K562 (cell line): Measurements from ENCODE around the gene GTSE1. TPM values are rescaled to one million over a fixed set of nuclear protein-coding genes. Genes with fewer than 3 reads are reported as not detected.

Experiments
- CTCFL ChIP-seq: IDR thresholded peaks from 2 replicates; pipeline ENCODE4 v1.6.1; 2011; ENCODE audit warnings: borderline replicate concordance, low read depth, mild to moderate bottlenecking, moderate library complexity, low read length; ENCODE audit not compliant: insufficient read depth, poor library complexity, severe bottlenecking
- E2F3 ChIP-seq: fragments of 250-450 bp; sonication (Bioruptor Pico); IDR thresholded peaks from 2 replicates; pipeline ENCODE4 v1.4.0; 2020; ENCODE audit warnings: mild to moderate bottlenecking
- HMG20B ChIP-seq: fragments of 250-450 bp; sonication (Bioruptor Pico); IDR thresholded peaks from 2 replicates; pipeline ENCODE4 v1.5.0; 2021; ENCODE audit warnings: mild to moderate bottlenecking
- HOMEZ ChIP-seq: fragments of 250-450 bp; sonication (Bioruptor Pico); IDR thresholded peaks from 2 replicates; pipeline ENCODE4 v1.4.0; 2020; ENCODE audit warnings: mild to moderate bottlenecking, moderate library complexity
- PREB ChIP-seq: sonication (generic); formaldehyde crosslinking; IDR thresholded peaks from 2 replicates; pipeline ENCODE4 v1.8.1; 2023; ENCODE audit warnings: mild to moderate bottlenecking, missing genetic modification reagents
- RBM39 ChIP-seq: fragments of 200-400 bp; formaldehyde crosslinking; optimal IDR thresholded peaks from 2 replicates; pipeline ENCODE3; 2018; ENCODE audit warnings: low read depth, low read length
- RFX1 ChIP-seq: fragments of 450-650 bp; IDR thresholded peaks from 2 replicates; pipeline ENCODE4 v1.6.1; 2016; ENCODE audit warnings: mild to moderate bottlenecking, moderate library complexity
- SIN3B ChIP-seq: fragments of 450-650 bp; IDR thresholded peaks from 2 replicates; pipeline ENCODE4 v1.6.1; 2017; ENCODE audit warnings: low read depth, mild to moderate bottlenecking, moderate library complexity
- SP2 ChIP-seq: IDR thresholded peaks from 2 replicates; pipeline ENCODE4 v1.6.1; 2011; ENCODE audit warnings: mild to moderate bottlenecking, low read depth, low read length, moderate library complexity; ENCODE audit not compliant: poor library complexity, severe bottlenecking; ENCODE audit errors: extremely low read depth
- ZFP36 ChIP-seq: fragments of 150-350 bp; IDR thresholded peaks from 2 replicates; pipeline ENCODE4 v1.6.1; 2018; ENCODE audit warnings: low read length, low read depth; ENCODE audit not compliant: partially characterized antibody
- ZNF217 ChIP-seq: sonication (generic); formaldehyde crosslinking; IDR thresholded peaks from 2 replicates; pipeline ENCODE4 v1.8.0; 2022; ENCODE audit warnings: mild to moderate bottlenecking, missing genetic modification reagents
- ZNF23 ChIP-seq: fragments of 250-450 bp; sonication (Bioruptor Pico); IDR thresholded peaks from 2 replicates; pipeline ENCODE4 v1.4.0; 2020; ENCODE audit warnings: mild to moderate bottlenecking
- ZNF239 ChIP-seq: fragments of 250-450 bp; sonication (Bioruptor Pico); IDR thresholded peaks from 2 replicates; pipeline ENCODE4 v1.4.0; 2020; ENCODE audit warnings: mild to moderate bottlenecking
- polyA plus RNA-seq, 8 experiments: library from polyadenylated mRNA; depleted of rRNA in 4 of 8; stranded (reverse) in 5 of 8; unstranded in 3 of 8; fragments of >200 nt; fragmentation: Nextera tagmentation in 2 of 8; fragmentation: Illumina TruSeq in 1 of 8; extraction: Ambion mirVana in 2 of 8; extraction: Trizol in 1 of 8; gene quantifications; 2 replicates each; pipeline versions ENCODE4 v1.2.1 to v1.2.3, GENCODE V29; 2011 to 2014; ENCODE audit warnings: inconsistent platforms in 1 of 8, missing spikeins in 1 of 8
- total RNA-seq, 7 experiments: library from RNA; depleted of rRNA in 6 of 7; stranded (reverse); fragments of >200 nt in 6 of 7; fragmentation: Illumina TruSeq in 2 of 7; extraction: Trizol in 2 of 7; gene quantifications; 2 replicates each; pipeline versions ENCODE4 v1.2.1 to v1.2.3, GENCODE V29; 2011 to 2021; ENCODE audit warnings: low replicate concordance in 1 of 7
- TF ChIP-seq, protein P1 (sequence below): fragments of 250-450 bp; sonication (Bioruptor Pico); IDR thresholded peaks from 2 replicates; pipeline ENCODE4 v1.6.1; 2021; ENCODE audit warnings: mild to moderate bottlenecking
- TF ChIP-seq, protein P2 (sequence below): sonication (generic); formaldehyde crosslinking; IDR thresholded peaks from 2 replicates; pipeline ENCODE4 v1.8.1; 2023; ENCODE audit warnings: mild to moderate bottlenecking, missing genetic modification reagents
- TF ChIP-seq, protein P3 (sequence below): fragments of 450-650 bp; IDR thresholded peaks from 2 replicates; pipeline ENCODE4 v1.6.1; 2014; ENCODE audit warnings: low read depth, mild to moderate bottlenecking, moderate library complexity, borderline replicate concordance

Gene GTSE1
- total and polyA plus RNA-seq, 9 of the 15 experiments (the other 6 are each of a cell fraction or from before 2014, with no cell fraction given) = 2.5 to 22.5 (median 12.9) TPM

DNA sequence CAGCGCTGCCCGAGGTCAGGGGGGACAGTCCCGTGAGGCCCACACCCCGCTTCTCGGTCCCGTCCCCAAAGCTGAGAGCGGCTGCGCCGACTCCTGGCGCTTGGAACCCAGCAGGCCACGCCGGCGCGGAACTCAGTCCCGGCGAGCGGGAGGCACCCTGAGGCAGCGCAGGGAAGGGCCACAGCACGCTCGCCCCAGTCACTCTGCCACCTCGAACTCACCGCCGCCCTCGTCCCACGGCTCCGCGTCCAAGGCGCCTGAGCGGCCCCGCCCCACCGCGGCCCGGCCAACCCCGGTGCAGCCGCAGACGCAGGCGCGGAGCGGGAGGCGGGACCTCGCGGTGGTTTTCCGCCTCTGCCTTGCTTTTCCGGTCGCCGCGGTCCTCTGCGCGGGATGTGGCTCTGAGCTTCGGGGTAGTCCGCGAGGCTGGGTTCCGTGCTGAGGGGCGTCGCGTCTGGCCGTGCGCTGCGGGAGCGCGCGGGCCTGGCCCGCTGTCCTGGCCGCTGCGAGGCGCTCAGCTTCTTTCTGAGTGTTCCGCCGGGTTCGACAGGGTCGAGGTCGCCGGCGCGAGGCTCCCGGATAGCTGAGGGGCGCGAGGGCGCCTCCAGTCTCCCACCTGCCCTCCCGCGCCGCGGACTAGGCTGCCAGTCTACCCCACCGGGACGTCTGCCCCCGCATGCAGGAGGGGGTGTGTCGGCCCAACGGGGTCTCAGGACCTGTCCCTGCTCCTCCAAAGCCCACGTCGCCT, 46.5 kb upstream of the GTSE1 start, which contains the start of gene CDPF1 (continued):
- TF ChIP-seq RBM39 = no peak
- TF ChIP-seq ZFP36 = no peak
- peak; percentile 17 for TF ChIP-seq SP2
- no peak for TF ChIP-seq HMG20B (CRISPR knock-in tag)
- TF ChIP-seq CTCFL = no peak
- no peak for TF ChIP-seq HOMEZ (CRISPR knock-in tag)
- TF ChIP-seq SIN3B = no peak
- TF ChIP-seq PREB (CRISPR knock-in tag) = no peak
- TF ChIP-seq ZNF23 (CRISPR knock-in tag) = no peak
- TF ChIP-seq, protein P1, sequence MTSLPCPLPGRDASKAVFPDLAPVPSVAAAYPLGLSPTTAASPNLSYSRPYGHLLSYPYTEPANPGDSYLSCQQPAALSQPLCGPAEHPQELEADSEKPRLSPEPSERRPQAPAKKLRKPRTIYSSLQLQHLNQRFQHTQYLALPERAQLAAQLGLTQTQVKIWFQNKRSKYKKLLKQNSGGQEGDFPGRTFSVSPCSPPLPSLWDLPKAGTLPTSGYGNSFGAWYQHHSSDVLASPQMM (CRISPR knock-in tag) = no peak
- TF ChIP-seq, protein P2, sequence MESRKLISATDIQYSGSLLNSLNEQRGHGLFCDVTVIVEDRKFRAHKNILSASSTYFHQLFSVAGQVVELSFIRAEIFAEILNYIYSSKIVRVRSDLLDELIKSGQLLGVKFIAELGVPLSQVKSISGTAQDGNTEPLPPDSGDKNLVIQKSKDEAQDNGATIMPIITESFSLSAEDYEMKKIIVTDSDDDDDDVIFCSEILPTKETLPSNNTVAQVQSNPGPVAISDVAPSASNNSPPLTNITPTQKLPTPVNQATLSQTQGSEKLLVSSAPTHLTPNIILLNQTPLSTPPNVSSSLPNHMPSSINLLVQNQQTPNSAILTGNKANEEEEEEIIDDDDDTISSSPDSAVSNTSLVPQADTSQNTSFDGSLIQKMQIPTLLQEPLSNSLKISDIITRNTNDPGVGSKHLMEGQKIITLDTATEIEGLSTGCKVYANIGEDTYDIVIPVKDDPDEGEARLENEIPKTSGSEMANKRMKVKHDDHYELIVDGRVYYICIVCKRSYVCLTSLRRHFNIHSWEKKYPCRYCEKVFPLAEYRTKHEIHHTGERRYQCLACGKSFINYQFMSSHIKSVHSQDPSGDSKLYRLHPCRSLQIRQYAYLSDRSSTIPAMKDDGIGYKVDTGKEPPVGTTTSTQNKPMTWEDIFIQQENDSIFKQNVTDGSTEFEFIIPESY (CRISPR knock-in tag) = no peak
- no peak for TF ChIP-seq RFX1
- TF ChIP-seq, protein P3, sequence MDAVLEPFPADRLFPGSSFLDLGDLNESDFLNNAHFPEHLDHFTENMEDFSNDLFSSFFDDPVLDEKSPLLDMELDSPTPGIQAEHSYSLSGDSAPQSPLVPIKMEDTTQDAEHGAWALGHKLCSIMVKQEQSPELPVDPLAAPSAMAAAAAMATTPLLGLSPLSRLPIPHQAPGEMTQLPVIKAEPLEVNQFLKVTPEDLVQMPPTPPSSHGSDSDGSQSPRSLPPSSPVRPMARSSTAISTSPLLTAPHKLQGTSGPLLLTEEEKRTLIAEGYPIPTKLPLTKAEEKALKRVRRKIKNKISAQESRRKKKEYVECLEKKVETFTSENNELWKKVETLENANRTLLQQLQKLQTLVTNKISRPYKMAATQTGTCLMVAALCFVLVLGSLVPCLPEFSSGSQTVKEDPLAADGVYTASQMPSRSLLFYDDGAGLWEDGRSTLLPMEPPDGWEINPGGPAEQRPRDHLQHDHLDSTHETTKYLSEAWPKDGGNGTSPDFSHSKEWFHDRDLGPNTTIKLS = peak; percentile 43; the same call in 1 of the 2 replicates
- TF ChIP-seq ZNF239 (CRISPR knock-in tag) = no peak
- TF ChIP-seq E2F3 (CRISPR knock-in tag) = no peak
- TF ChIP-seq ZNF217 (CRISPR knock-in tag) = no peak
